IPS DF 6.9 (cell line): ENCODE data around the gene IFITM10.

ENCODE experiments used
- DNase-seq: peaks from one replicate; pipeline ENCODE4 v3.0.0-alpha.2; 2013; ENCODE audit warnings: low read depth, low spot score
- H3K27ac ChIP-seq: one replicate; pipeline ENCODE4 v1.5.1; 2013; ENCODE audit warnings: low read length, control low read depth
- H3K27me3 ChIP-seq: 2 replicates; pipeline ENCODE4 v1.6.1; 2013; ENCODE audit warnings: mild to moderate bottlenecking, low read length; ENCODE audit not compliant: control insufficient read depth, insufficient read depth
- H3K36me3 ChIP-seq: 2 replicates; pipeline ENCODE4 v1.6.1; 2013; ENCODE audit warnings: low read length; ENCODE audit not compliant: control insufficient read depth, insufficient read depth
- H3K4me1 ChIP-seq: 2 replicates; pipeline ENCODE4 v1.6.1; 2013; ENCODE audit warnings: low read length; ENCODE audit not compliant: control insufficient read depth, insufficient read depth
- H3K4me3 ChIP-seq: 2 replicates; pipeline ENCODE4 v1.5.1; 2013; ENCODE audit warnings: mild to moderate bottlenecking, low read length
- H3K9me3 ChIP-seq: 2 replicates; pipeline ENCODE4 v1.6.1; 2013; ENCODE audit warnings: low read length, inconsistent platforms; ENCODE audit not compliant: control insufficient read depth, insufficient read depth
- WGBS: extraction: QIAGEN DNeasy Blood & Tissue Kit; methylation state at CpG from one replicate; pipeline ENCODE4 v1.1.7; 2013; ENCODE audit warnings: mixed read lengths, missing lambda C conversion rate; ENCODE audit not compliant: insufficient read length, insufficient coverage; 5-methylcytosine and 5-hydroxymethylcytosine counted together

The IFITM10 gene

GRCh38 chr11:1749395-1750351, 722 bp downstream of the IFITM10 start:
- peak overlapping the region; percentile 37; the same call in 1 of the 2 replicates for H3K4me3 ChIP-seq
- no peak for DNase-seq
- no peaks in the 10 kb centered on the region for H3K9me3 ChIP-seq
- H3K27ac ChIP-seq, result no peak overlapping the region
- H3K4me1 ChIP-seq, result peaks cover 2% of the 10 kb centered on the region; the same call in 1 of the 2 replicates
- no CpG with 5 or more reads among the region's 25 CpGs for WGBS
- H3K27me3 ChIP-seq, result peaks cover 14% of the 10 kb centered on the region
- peaks cover 3% of the 10 kb centered on the region; the same call in 1 of the 2 replicates for H3K36me3 ChIP-seq

- no peak for DNase-seq
- Histone ChIP-seq H3K4me3 (peak overlapping the region; percentile 37; the same call in 1 of the 2 replicates), H3K36me3 (peaks cover 3% of the 10 kb centered on the region; the same call in 1 of the 2 replicates), H3K27me3 (peaks cover 14% of the 10 kb centered on the region), H3K4me1 (peaks cover 2% of the 10 kb centered on the region; the same call in 1 of the 2 replicates), H3K9me3 (no peaks in the 10 kb centered on the region), H3K27ac (no peak overlapping the region)
- WGBS, result no CpG with 5 or more reads among the region's 84 CpGs
Measured at GRCh38 chr11:1748636-1749394, 1.6 kb downstream of the IFITM10 start.

GRCh38 chr11:1747753-1748635, 2.4 kb downstream of the IFITM10 start:
- no CpG with 5 or more reads among the region's 72 CpGs for WGBS

GRCh38 chr11:1746956-1747752, 3.2 kb downstream of the IFITM10 start:
- Histone ChIP-seq H3K36me3 (no peaks in the 10 kb centered on the region), H3K9me3 (no peaks in the 10 kb centered on the region), H3K27me3 (peaks cover 14% of the 10 kb centered on the region), H3K27ac (no peak overlapping the region), H3K4me3 (no peak overlapping the region), H3K4me1 (peaks cover 2% of the 10 kb centered on the region; the same call in 1 of the 2 replicates)
- DNase-seq, result no peak
- no CpG with 5 or more reads among the region's 21 CpGs for WGBS

More at GRCh38 chr11:1747753-1748635, 2.4 kb downstream of the IFITM10 start:
- no peak overlapping the region for H3K4me3 ChIP-seq
- no peaks in the 10 kb centered on the region for H3K9me3 ChIP-seq
- no peak for DNase-seq
- H3K36me3 ChIP-seq, result no peaks in the 10 kb centered on the region
- H3K27ac ChIP-seq, result no peak overlapping the region
- peaks cover 2% of the 10 kb centered on the region; the same call in 1 of the 2 replicates for H3K4me1 ChIP-seq
- peaks cover 14% of the 10 kb centered on the region for H3K27me3 ChIP-seq

GRCh38 chr11:1746511-1746931, 3.9 kb downstream of the IFITM10 start:
- H3K4me3 ChIP-seq, result no peak overlapping the region
- peaks cover 14% of the 10 kb centered on the region for H3K27me3 ChIP-seq
- no peak overlapping the region for H3K27ac ChIP-seq
- DNase-seq, result no peak
- H3K9me3 ChIP-seq, result no peaks in the 10 kb centered on the region
- WGBS, result no CpG with 5 or more reads among the region's 22 CpGs
- H3K4me1 ChIP-seq, result peaks cover 2% of the 10 kb centered on the region; the same call in 1 of the 2 replicates
- H3K36me3 ChIP-seq, result no peaks in the 10 kb centered on the region

GRCh38 chr11:1745701-1746320, 4.6 kb downstream of the IFITM10 start:
- H3K27me3 ChIP-seq, result peaks cover 14% of the 10 kb centered on the region
- no peak for DNase-seq
- WGBS, result no CpG with 5 or more reads among the region's 14 CpGs
- H3K27ac ChIP-seq, result no peak overlapping the region
- H3K4me1 ChIP-seq, result peaks cover 2% of the 10 kb centered on the region; the same call in 1 of the 2 replicates
- H3K36me3 ChIP-seq, result no peaks in the 10 kb centered on the region
- H3K9me3 ChIP-seq, result no peaks in the 10 kb centered on the region
- no peak overlapping the region for H3K4me3 ChIP-seq

- Histone ChIP-seq H3K27ac (no peak overlapping the region), H3K27me3 (peaks cover 14% of the 10 kb centered on the region)
- WGBS, result no CpG with 5 or more reads among the region's 18 CpGs
Measured at GRCh38 chr11:1744891-1745700, 5.3 kb downstream of the IFITM10 start.

GRCh38 chr11:1744137-1744886, 6.1 kb downstream of the IFITM10 start:
- Histone ChIP-seq H3K27me3 (peaks cover 11% of the 10 kb centered on the region), H3K4me1 (peaks cover 2% of the 10 kb centered on the region; the same call in 1 of the 2 replicates), H3K36me3 (no peaks in the 10 kb centered on the region), H3K27ac (no peak overlapping the region), H3K4me3 (no peak overlapping the region), H3K9me3 (no peaks in the 10 kb centered on the region)
- WGBS, result no CpG with 5 or more reads among the region's 23 CpGs
- DNase-seq, result no peak

More at GRCh38 chr11:1744891-1745700, 5.3 kb downstream of the IFITM10 start:
- Histone ChIP-seq H3K36me3 (no peaks in the 10 kb centered on the region), H3K4me1 (peaks cover 2% of the 10 kb centered on the region; the same call in 1 of the 2 replicates), H3K9me3 (no peaks in the 10 kb centered on the region), H3K4me3 (no peak overlapping the region)
- DNase-seq, result no peak
